Activated CD8-positive, alpha-beta memory T cell treated with anti-CD3 and anti-CD28 coated beads for 1 hour (primary cell): ENCODE results near the gene MBL2.

Source experiments
- DNase-seq, 2 donors: peaks; one replicate each; pipeline ENCODE4 v3.0.0-alpha.2; 2020; ENCODE audit warnings: low read depth in 1 of 2; ENCODE audit errors: extremely low read depth in 1 of 2

The MBL2 gene

GRCh38 chr10:52740913-52741675 is 31.5 kb downstream of the MBL2 start:
- DNase-seq = no peak

DNA sequence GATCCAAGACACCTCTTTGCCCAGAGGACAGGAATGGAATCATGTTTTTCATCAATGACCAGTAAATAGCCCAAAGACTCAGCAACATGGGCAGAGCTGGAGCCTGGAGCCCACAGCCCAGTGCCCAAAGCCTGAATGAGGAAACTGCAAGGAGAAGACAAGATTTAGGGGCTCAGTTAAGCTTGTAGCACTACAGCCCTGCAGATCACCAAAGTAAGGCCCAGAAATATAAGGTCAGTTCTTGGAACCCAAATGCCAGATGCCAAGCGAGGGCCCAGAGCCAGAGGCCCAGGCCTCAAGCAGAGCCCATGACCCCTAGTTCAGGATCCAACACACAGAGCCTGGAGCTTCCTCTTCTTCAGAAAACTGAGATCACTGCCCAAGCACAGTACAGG is 32.4 kb downstream of the MBL2 start:
- DNase-seq = no peak

- DNase-seq = no peak
These were observed 33.0 kb downstream of the MBL2 start for GRCh38 chr10:52739380-52740154.

GRCh38 chr10:52738951-52739350 is 33.6 kb downstream of the MBL2 start:
- DNase-seq = no peak

GRCh38 chr10:52729271-52730104 is 43.1 kb downstream of the MBL2 start:
- no peak for DNase-seq

- no peak for DNase-seq
These were observed 52.6 kb downstream of the MBL2 start for GRCh38 chr10:52720018-52720417.
